Adrenal gland (tissue), 19 donors: ENCODE measurements around the gene EXD3. TPM values are rescaled to one million over a fixed set of nuclear protein-coding genes. Genes with fewer than 3 reads are reported as not detected.
A peak's percentile ranks its signal among the peaks of the same experiment; 100 is the strongest.

Source experiments
- DNase-seq, 7 donors: peaks; one replicate each; pipeline ENCODE4 v3.0.0-alpha.2; 2019 to 2020
- H3K27ac ChIP-seq, 5 donors: fragments of 200-600 bp; sonication (generic) in 4 of 5; 1 replicate in 3 of 5; 2 replicates in 2 of 5; pipeline versions ENCODE4 v1.5.1 to v1.8.0; 2016 to 2020; ENCODE audit warnings: mild to moderate bottlenecking in 1 of 5
- H3K27me3 ChIP-seq: fragments of 200-600 bp; 2 replicates; pipeline ENCODE4 v1.8.0; 2021
- H3K36me3 ChIP-seq, 2 donors: fragments of 200-600 bp; replicated peaks in 1 of 2; 1 replicate in 1 of 2; 2 replicates in 1 of 2; pipeline versions ENCODE4 v1.5.1 to v1.8.0; 2018 to 2022
- H3K4me1 ChIP-seq, 2 donors: fragments of 200-600 bp; replicated peaks in 1 of 2; 1 replicate in 1 of 2; 2 replicates in 1 of 2; pipeline versions ENCODE4 v1.5.1 to v1.8.0; 2018 to 2021
- H3K4me3 ChIP-seq, 4 donors: fragments of 200-600 bp; sonication (generic) in 3 of 4; one replicate each; pipeline ENCODE4 v1.5.1; 2016 to 2018
- H3K9me3 ChIP-seq, 3 donors: fragments of 200-600 bp; sonication (generic) in 1 of 3; replicated peaks in 1 of 3; 1 replicate in 2 of 3; 2 replicates in 1 of 3; pipeline versions ENCODE4 v1.5.1 to v1.8.0; 2016 to 2021
- POLR2A ChIP-seq, 2 donors: fragments of 450-650 bp; IDR thresholded peaks; one replicate each; pipeline ENCODE4 v1.6.1; 2017; ENCODE audit warnings: antibody characterized with exemption in 2 of 2, mild to moderate bottlenecking in 2 of 2, moderate library complexity in 1 of 2
- WGBS, 4 donors: extraction: QIAGEN DNeasy Blood & Tissue Kit in 2 of 4; methylation state at CpG; one replicate each; pipeline versions ENCODE4 v1.1.5 to v1.1.7; 2013 to 2017; 5-methylcytosine and 5-hydroxymethylcytosine counted together
- intact Hi-C, 2 donors: fragments of 100-400 bp; cut with DNase I; formaldehyde crosslinking; loops; one replicate each; pipeline versions ENCODE4 v1.14.1 to v1.15.0; 2022 to 2023
- long read RNA-seq, 10 donors: library from polyadenylated mRNA in 3 of 10; unstranded in 2 of 10; stranded (forward) in 1 of 10; transcript quantifications; one replicate each; pipeline ENCODE4 v2.0.0 and lab custom pipeline, GENCODE V29; 2021 to 2026
- polyA plus RNA-seq, 3 donors: library from polyadenylated mRNA; stranded (reverse); fragments of 200-250 nt in 2 of 3; fragments of 350-450 nt in 1 of 3; fragmentation: Illumina TruSeq in 1 of 3; extraction: RNeasy Lipid Tissue Mini Kit (QIAGEN cat#74804) in 1 of 3; gene quantifications; one replicate each; pipeline ENCODE4 v1.2.3, GENCODE V29; 2013 to 2014
- total RNA-seq, 9 donors: library from RNA; depleted of rRNA in 4 of 9; stranded (reverse); fragments of >200 nt in 4 of 9; fragments of 120-200 nt in 1 of 9; fragmentation: NEBNext Ultra II Directional in 1 of 9; extraction: Animal tissue kit (Norgen Biotek cat#: 25700) in 1 of 9; gene quantifications; one replicate each; pipeline versions ENCODE4 v1.1.0 to v1.2.4, GENCODE V29; 2013 to 2023
- TF ChIP-seq, protein P1 (sequence below), 6 experiments: fragments of 450-650 bp in 4 of 6; fragments of 200-600 bp in 2 of 6; sonication (generic) in 1 of 6; IDR thresholded peaks; 1 replicate in 5 of 6; 2 replicates in 1 of 6; pipeline versions ENCODE4 v1.5.1 to v1.8.0; 2016 to 2021; ENCODE audit warnings: antibody characterized with exemption in 6 of 6, mild to moderate bottlenecking in 2 of 6, moderate library complexity in 1 of 6
- donor health status: healthy with polysubstance abuse.
- donor health status: Bipolar disorder and iron deficiency.
- donor health status: DM: yes; HTN: yes; CAD: no.
- donor health status: DM: no; HTN: no; CAD: no.
- donor health status: DM: no; HTN: no; CAD: no.
- donor health status: DM: yes; HTN: yes; CAD: no.

Gene EXD3
- 10 to 100 TPM in 7 of 9 donors, 1 to 10 TPM in 2; 8.5 to 38.6 (median 20.3) TPM for total RNA-seq
- 100 to 1,000 TPM in 1 of 3 donors, 10 to 100 TPM in 1, 1 to 10 TPM in 1; 1.2 to 111 (median 41.0) TPM for polyA plus RNA-seq
- long read RNA-seq, donor 1, partial matches to known transcripts, result 0 of 1 reads
- long read RNA-seq, donor 1, other reads (novel, unspliced or antisense), result 0 of 1 reads
- long read RNA-seq, donor 2, partial matches to known transcripts, result 0 of 2 reads
- long read RNA-seq, donor 2, other reads (novel, unspliced or antisense), result 0 of 2 reads
- long read RNA-seq, donor 3, partial matches to known transcripts, result 0 of 2 reads
- long read RNA-seq, donor 3, other reads (novel, unspliced or antisense), result 0 of 2 reads
- long read RNA-seq, donor 4, partial matches to known transcripts, result 0 of 8 reads
- long read RNA-seq, donor 4, other reads (novel, unspliced or antisense), result 3 of 8 reads
- long read RNA-seq, donor 5, transcript EXD3-208 (8 exons, 962 nt), result major isoform, 12 of 38 reads
- long read RNA-seq, donor 5, partial matches to known transcripts, result 4 of 38 reads
- long read RNA-seq, donor 5, other reads (novel, unspliced or antisense), result 17 of 38 reads
- long read RNA-seq, donor 6, partial matches to known transcripts, result 2 of 6 reads
- long read RNA-seq, donor 6, other reads (novel, unspliced or antisense), result 3 of 6 reads
- long read RNA-seq, donor 7, transcript EXD3-208 (8 exons, 962 nt), result major isoform, 6 of 8 reads
- long read RNA-seq, donor 7, partial matches to known transcripts, result 0 of 8 reads
- long read RNA-seq, donor 7, other reads (novel, unspliced or antisense), result 0 of 8 reads
- long read RNA-seq, donor 8, partial matches to known transcripts, result 0 of 1 reads
- long read RNA-seq, donor 8, other reads (novel, unspliced or antisense), result 0 of 1 reads
- long read RNA-seq, donor 9, partial matches to known transcripts, result 0 of 2 reads
- long read RNA-seq, donor 9, other reads (novel, unspliced or antisense), result 0 of 2 reads
- long read RNA-seq, donor 10, partial matches to known transcripts, result 0 of 4 reads
- long read RNA-seq, donor 10, other reads (novel, unspliced or antisense), result 0 of 4 reads

DNA sequence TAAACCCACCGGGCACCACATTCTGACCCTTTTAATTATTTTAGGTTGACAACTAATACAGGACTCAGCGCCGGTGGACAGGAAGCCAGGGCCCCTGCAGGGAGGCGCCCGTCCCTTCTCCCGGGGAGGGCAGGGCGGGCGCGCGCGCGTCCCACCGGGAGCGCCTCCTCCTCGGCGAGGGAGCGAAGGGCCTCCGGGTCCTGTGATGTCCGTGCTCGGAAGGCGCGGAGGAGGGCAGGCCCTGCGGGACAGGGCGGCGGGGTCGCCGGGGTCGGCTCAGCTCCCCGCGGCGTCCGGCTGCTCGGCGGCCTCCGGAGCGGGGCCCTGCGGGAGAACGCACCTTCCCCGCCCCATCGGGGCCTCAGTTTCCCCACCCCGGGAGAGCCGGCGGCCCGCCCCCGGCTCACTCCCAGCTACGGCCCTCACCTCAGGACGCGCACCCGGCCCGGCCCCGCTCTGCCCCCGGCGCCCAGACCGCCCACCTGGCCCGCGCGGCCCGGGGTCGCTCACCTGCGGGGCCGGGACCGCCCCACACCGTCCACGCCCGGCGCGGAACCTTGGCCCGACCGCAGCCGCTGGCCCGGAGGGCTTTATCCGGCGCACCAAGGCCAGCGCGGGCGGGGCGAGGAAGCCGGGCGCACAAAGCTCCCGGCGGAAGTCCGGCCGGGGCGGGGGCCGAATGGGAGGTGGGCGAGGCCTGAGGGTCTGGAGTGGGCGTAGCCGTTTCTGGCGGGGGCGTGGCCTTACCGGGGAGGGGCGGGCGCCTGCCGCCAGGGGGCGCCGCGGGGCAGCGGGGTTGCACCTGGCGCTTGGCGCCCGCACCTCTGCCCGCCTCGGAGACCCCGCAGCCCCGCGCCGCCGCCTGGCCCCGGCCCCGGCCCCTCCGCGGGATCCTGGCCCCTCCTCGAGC is at the start of gene EXD3, which contains the start of gene NOXA1:
Gene EXD3 (minus strand): TSS at position 559 of the 910 bp plus-strand sequence. CDS start 27,805 bp downstream, outside the sequence.
Gene NOXA1 (plus strand): TSS at position 790 of the 910 bp plus-strand sequence. CDS start 137 bp downstream, outside the sequence.
- no peaks in the 10 kb centered on the region for H3K27me3 ChIP-seq
- no peaks in the 10 kb centered on the region for H3K9me3 ChIP-seq
- peak within 1 kb of the TSS in 4 of 5 donors; percentile 18 to 86 (median 62) for H3K27ac ChIP-seq
- TF ChIP-seq POLR2A (IDR thresholded peaks at IDR 0.05), result peak; percentile 43 to 60
- TF ChIP-seq, protein P1, sequence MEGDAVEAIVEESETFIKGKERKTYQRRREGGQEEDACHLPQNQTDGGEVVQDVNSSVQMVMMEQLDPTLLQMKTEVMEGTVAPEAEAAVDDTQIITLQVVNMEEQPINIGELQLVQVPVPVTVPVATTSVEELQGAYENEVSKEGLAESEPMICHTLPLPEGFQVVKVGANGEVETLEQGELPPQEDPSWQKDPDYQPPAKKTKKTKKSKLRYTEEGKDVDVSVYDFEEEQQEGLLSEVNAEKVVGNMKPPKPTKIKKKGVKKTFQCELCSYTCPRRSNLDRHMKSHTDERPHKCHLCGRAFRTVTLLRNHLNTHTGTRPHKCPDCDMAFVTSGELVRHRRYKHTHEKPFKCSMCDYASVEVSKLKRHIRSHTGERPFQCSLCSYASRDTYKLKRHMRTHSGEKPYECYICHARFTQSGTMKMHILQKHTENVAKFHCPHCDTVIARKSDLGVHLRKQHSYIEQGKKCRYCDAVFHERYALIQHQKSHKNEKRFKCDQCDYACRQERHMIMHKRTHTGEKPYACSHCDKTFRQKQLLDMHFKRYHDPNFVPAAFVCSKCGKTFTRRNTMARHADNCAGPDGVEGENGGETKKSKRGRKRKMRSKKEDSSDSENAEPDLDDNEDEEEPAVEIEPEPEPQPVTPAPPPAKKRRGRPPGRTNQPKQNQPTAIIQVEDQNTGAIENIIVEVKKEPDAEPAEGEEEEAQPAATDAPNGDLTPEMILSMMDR (IDR thresholded peaks at IDR 0.05), result peak; percentile 7 to 87 (median 54)
- H3K4me1 ChIP-seq, result peaks cover 0 to 19% of the 10 kb centered on the region in 2 donors
- H3K4me3 ChIP-seq, result peak within 1 kb of the TSS; percentile 39 to 98 (median 84)
- intact Hi-C loops, result loop anchor here in 1 of 2 donors (2.0 kb wide), 1 partner anchor 22 kb away; no protein-coding TSS in a partner anchor
- DNase-seq, result peak; percentile 94 to 96 (median 95)
- 0% methylated on average over 3 to 111 of the region's 113 CpGs; no CpG with 5 or more reads in 1 of the 4 donors for WGBS, 4 donors
- H3K36me3 ChIP-seq, result no peaks in the 10 kb centered on the region

DNA sequence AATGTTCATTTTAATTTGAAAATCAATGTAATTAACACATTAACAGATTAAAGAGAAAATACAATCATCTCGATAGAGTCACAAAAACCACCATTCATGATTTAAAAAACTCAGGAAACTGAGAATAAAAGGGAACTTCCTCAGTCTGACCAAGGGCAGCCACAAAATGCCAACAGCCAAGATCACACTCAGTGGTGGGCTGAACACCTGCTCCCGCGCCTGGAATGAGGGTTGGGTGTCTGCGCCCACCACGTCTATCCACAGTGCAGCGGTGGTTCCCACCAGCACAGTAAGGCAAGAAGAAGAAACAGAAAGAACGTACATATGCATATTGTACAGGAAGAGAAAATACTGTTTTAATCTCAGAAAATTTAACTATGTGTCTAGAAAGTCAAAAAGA is 47.8 kb upstream of the EXD3 start:
- Histone ChIP-seq H3K27me3 (no peaks in the 10 kb centered on the region), H3K4me3 (no peak overlapping the region), H3K36me3 (no peaks in the 10 kb centered on the region), H3K9me3 (peaks cover 0 to 4% (median 0%) of the 10 kb centered on the region in 3 donors), H3K4me1 (peaks cover 0 to 3% of the 10 kb centered on the region in 2 donors), H3K27ac (no peak overlapping the region)
- intact Hi-C loops, result no loop called here
- DNase-seq, result no peak
- WGBS, 4 donors, result 70 to 81% (median 77%) methylated on average over 7 of the region's 7 CpGs
- no peak for TF ChIP-seq POLR2A (IDR thresholded peaks at IDR 0.05)
- TF ChIP-seq, protein P1 (IDR thresholded peaks at IDR 0.05), result no peak

GRCh38 chr9:137467896-137468295 is 44.9 kb upstream of the EXD3 start:
- H3K36me3 ChIP-seq, result no peaks in the 10 kb centered on the region
- H3K4me3 ChIP-seq, result no peak overlapping the region
- peak in 1 of 7 donors; percentile 14 for DNase-seq
- H3K27me3 ChIP-seq, result no peaks in the 10 kb centered on the region
- no peaks in the 10 kb centered on the region for H3K9me3 ChIP-seq
- H3K4me1 ChIP-seq, result peaks cover 0 to 11% of the 10 kb centered on the region in 2 donors
- no peak for TF ChIP-seq POLR2A (IDR thresholded peaks at IDR 0.05)
- TF ChIP-seq, protein P1 (IDR thresholded peaks at IDR 0.05), result no peak
- 96 to 99% (median 98%) methylated on average over 4 to 7 of the region's 7 CpGs for WGBS, 4 donors
- H3K27ac ChIP-seq, result no peak overlapping the region
- intact Hi-C loops, result no loop called here
